Stimulated activated CD8-positive, alpha-beta memory T cell treated with anti-CD3 and anti-CD28 coated beads, Interleukin-12 subunit alpha, Interleukin-12 subunit beta, amount 100 ng/mL, for 4 hours (primary cell): ENCODE measurements around the gene IFNA7.
"Not testable (repeated sequence)": the region's sequence is repeated elsewhere in the genome, so short reads cannot be mapped to it uniquely, and the experiment has no call there.

Experiments used
- DNase-seq: peaks from one replicate; pipeline ENCODE4 v3.0.0-alpha.2; 2020; ENCODE audit warnings: low read depth

IFNA7 gene

DNA sequence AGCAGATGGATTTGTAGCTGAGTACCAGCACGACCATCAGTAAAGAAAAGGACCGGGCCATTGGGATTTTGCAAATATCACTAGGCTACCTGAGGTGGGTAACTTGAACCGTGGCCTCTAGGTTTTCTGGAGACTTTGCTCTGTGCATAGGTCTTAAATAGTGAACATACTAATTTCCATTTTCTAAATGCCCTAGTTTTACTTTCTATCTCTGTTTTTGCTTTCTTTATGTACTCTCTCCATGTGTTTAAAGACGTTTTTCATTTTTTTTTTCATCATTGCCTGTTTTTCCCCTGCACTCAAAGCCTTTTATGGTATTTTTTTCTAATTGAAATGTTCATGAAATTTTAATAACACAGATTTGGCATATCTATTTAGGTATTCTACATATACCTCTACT lies at the start of gene IFNA7:
Gene IFNA7, minus strand, starts transcription at position 101 of the 400 bp plus-strand sequence. Its CDS starts 40 bp downstream, at position 61.
- not testable (repeated sequence) for DNase-seq

DNA sequence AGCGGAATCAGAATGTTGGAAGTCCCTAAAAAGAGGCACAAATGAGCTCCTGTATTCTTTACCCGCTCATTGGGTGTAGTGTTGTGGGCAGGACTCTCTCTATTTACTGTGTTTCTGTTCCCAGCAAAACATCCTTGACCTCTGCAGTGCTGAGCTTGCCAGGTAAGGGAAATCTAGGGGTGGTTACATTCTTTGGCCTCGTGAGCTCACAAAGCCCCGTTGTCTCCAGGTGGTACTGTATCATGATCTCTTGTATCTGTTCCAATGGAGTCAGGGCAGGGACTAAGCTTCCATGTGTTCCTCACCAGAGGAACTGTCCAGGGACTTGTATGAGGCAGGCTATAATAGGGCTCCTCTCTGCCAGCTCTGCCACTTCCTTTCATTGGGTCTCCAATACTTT lies 49.6 kb upstream of the IFNA7 start:
- DNase-seq, result no peak

DNA sequence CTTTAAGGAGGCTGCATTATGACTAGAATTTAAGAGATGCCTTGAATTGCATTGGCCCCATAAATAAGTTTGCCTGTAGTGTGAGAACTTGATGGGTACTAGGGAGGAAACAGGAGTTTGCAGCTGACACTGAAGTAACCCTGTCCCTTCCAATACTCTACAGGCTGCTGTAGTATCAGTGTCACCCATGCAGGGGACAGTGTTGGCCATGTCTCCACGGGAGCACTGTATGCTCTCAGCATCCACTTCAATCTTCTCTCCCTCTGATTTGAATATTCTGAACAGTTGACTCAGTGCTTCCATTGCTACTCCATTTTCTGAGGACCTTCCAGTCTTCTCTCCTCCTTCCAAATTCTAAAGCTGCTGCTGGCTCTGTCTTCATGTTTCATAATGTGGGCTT lies 49.2 kb upstream of the IFNA7 start:
- DNase-seq, result no peak

DNA sequence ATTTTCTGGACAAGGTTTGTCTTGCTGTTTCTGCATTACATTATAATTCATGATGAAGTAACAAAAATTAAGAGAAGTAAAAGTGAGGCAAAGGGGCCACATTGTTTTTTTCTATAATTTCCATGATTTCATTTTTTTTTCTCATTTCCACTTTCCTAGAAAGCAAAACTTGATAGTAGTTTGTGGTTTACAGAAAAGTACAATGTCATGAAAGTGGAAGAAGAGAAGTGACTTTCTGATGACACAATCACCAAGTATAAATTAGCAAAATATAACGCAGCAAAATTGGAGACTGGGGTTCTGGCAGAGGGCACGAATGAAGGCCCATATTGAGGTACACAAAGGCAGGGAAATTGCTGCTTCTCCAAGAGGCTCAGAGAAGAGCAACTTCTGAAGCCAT lies 42.8 kb upstream of the IFNA7 start:
- no peak for DNase-seq

DNA sequence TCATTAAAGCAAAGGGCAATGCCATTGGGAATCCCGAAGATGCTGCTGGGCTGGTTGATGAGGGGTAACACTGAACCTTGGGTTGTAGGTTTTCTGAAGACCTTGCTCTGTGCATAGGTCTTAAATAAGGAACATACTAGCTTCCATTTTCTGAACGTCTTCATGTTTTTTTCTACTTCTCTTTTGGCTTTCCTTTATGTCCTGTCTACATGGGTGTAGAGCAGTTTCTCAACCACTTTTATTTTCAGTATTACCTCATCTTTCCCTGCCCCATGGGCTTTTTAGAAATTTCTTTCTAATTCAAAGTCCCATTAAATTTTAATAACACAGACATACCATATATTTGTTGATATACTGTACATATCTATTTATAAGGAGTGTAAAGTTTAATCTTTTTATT lies 37.9 kb upstream of the IFNA7 start, which contains the start of gene IFNA14:
Gene IFNA14, minus strand, starts transcription at position 95 of the 400 bp plus-strand sequence. Its CDS starts 70 bp downstream, at position 25.
- DNase-seq, result no peak

DNA sequence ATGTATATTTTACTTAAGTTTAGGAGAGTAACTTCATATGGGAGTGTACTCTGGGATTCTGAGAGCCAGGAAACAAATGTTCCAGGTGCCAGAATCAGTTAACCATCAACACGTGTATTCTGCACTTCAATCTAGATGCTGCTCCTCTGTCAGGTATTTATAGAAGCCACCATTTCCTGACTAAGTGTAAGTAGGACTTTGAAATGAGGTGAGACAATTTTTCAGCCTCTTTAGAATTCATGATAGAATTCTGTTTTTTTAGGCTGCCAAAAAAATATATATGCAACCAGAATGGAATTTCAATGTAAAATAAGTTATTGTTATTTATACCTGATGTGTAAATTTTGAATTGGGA lies 34.3 kb upstream of the IFNA7 start:
- DNase-seq, result not testable (repeated sequence)

DNA sequence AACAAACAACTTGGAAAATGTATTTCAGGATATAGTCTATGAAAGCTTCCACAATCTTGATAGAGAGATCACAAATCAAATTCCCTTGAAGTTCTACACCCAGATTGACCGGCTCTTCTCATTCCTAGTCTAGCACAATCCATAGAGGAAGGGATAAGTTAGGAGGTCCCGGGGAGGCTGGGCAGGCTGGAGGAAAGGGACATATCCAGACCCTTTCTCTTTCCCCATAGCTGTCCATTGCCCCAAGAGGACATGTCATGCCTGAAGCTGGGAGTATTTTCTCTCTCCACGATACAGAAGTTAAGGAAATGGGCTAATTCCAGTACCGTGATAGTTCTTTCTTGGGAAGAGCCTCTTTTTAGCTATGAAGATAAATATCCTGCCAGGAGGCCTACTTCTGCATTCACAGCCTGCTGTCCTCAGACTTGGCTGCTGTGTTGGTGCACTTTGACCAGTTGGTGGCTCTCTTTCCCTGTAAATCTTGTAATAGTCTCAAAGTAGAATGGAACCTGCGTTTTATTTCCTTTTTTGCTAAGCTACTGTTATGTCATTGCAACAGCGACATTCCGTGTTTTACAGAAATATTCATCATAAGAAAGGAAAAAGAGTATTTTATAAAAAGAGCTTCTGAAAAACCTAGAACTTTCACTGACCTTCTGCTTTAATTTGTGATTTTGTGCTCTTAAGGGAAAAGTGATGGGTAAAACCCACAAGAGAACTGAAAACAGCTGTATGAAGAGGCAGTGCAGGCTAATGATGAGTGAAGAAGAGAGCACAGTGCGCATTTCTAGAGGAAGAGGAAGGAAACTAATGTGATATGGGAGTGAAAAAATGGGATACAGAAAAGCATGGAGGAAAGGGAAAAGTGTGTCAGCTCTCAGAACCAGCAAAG lies 33.7 kb upstream of the IFNA7 start:
- DNase-seq, result not testable (repeated sequence)

DNA sequence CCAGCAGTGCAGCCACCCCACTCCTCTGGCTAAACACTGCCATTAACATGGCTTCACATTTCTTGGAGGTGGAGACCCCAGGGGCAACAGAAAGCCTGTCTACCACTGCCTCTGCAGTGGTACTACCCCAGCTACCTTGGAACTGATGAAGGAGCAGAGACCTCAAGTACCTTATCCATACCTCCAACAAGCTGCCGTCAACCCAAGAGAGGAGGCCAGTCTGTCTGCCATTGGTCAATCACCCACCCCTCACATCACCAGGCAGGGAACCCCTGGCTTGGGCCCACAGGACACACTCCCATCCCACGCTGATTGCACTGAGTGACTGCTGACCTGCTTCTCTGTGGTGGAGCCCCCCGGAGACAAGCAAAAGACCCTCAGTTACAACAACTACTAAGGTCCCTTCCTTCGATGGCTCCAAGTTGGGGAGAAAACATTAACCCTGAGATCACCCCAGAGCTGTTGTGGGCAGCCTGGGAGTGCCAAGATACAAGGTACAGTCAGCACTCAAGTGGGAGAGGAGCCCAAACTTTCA lies 32.2 kb upstream of the IFNA7 start:
- DNase-seq, result no peak

DNA sequence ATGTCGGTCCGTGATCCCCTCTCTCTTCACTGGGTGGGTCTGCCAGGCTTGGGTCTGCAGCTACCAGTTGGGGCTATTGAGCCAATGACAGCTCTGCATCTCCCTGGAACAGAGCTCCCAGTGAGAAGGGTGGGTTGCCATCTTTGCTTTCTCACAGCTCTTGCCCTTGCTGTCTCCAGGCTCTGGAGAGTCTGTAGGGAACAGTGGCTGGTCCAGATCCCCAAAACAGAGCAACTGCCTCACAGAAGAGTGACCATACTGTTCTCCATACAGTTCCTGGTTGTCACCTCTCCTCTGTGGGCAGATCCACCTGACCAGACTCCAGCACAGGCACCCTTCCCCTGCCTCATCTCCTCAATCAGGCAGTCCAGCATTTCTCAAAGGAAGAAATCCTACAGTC lies 31.3 kb upstream of the IFNA7 start:
- no peak for DNase-seq

DNA sequence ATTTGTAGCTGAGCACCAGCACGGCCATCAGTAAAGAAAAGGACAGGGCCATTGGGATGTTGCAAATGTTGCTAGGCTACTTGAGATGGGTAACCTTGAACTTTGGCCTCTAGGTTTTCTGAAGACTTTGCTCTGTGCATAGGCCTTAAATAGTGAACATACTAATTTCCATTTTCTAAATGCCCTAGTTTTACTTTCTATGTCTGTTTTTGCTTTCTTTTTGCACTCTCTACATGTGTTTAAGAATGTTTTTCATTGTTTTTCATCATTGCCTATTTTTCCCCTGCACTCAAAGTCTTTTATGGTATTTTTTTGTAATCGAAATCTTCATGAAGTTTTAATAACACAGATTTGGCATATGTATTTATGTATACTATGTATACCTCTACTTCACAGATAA lies 26.1 kb upstream of the IFNA7 start, which contains the start of gene IFNA17:
Gene IFNA17, minus strand, starts transcription at position 101 of the 400 bp plus-strand sequence. Its CDS starts 49 bp downstream, at position 52.
- no peak for DNase-seq

DNA sequence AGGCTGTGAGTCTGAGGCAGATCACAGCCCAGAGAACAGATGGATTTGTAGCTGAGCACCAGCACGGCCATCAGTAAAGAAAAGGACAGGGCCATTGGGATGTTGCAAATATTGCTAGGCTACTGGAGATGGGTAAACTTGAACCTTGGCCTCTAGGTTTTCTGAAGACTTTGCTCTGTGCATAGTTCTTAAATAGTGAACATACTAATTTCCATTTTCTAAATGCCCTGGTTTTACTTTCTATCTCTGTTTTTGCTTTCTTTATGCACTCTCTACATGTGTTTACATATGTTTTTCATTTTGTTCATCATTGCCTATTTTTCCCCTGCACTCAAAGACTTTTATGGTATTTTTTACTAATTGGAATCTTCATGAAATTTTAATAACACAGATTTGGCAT lies 15.2 kb upstream of the IFNA7 start, which contains the start of gene IFNA16:
Gene IFNA16, minus strand, starts transcription at position 101 of the 400 bp plus-strand sequence. Its CDS starts 6 bp downstream, at position 95.
- not testable (repeated sequence) for DNase-seq

DNA sequence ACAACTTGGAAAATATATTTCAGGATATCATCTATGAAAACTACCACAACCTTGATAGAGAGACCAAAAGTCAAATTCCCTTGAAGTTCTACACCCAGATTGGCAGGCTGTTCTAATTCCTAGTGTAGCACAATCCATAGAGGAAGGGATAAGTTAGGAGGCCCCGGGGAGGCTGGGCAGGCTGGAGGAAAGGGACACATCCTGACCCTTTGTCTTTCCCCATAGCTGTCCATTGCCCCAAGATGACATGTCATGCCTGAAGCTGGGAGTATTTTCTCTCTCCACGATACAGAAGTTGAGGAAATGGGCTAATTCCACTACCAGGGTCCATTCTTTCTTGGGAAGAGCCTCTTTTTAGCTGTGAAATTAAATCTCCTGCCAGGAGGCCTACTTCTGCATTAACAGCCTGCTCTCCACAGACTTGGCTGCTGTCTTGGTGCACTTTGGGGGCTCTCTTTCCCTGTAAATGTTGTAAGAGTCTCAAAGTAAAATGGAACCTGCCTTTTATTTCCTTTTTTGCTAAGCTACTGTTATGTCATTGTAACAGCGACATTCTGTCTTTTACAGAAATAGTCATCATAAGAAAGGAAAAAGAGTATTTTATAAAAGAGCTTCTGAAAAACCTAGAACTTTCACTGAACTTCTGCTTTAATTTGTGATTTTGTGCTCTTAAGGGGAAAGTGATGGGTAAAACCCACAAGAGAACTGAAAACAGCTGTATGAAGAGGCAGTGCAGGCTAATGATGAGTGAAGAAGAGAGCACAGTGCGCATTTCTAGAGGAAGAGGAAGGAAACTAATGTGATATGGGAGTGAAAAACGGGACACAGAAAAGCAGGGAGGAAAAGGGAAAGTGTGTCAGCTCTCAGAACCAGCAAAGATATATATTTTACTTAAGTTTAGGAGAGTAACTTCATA lies 11.7 kb upstream of the IFNA7 start:
- DNase-seq, result not testable (repeated sequence)

DNA sequence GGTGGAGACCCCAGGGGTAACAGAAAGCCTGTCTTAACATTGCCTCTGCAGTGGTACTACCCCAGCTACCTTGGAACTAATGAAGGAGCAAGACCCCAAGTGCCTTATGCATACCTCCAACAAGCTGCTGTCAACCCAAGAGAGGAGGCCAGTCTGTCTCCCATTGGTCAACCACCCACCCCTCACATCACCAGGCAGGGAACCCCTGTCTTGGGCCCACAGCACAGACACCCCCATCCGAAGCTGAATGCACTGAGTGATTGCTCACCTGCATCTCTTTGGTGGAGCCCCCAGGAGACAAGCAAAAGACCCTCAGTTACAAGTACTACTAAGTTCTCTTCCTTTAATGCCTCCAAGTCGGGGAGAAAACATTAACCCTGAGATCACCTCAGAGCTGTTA lies 10.2 kb upstream of the IFNA7 start:
- not testable (repeated sequence) for DNase-seq

DNA sequence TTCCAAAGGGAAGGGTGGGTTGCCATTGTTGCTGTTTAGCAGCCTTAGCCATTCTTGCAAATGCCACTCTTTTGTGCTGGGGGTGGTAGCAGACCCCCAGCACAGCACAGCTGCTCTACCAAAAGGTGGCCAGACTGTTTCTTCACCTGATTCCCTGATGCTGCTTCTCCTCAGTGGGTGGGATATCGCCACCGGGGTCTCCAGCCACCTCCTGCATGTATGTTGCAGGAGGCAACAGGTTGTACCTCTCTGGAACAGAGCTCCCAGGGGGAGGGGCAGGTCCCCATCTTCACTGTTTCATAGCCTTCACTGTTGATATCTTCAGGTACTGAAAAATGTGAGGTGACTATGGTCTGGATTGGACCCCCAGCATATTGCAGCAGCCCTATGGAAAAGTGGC lies 8.8 kb upstream of the IFNA7 start:
- not testable (repeated sequence) for DNase-seq

DNA sequence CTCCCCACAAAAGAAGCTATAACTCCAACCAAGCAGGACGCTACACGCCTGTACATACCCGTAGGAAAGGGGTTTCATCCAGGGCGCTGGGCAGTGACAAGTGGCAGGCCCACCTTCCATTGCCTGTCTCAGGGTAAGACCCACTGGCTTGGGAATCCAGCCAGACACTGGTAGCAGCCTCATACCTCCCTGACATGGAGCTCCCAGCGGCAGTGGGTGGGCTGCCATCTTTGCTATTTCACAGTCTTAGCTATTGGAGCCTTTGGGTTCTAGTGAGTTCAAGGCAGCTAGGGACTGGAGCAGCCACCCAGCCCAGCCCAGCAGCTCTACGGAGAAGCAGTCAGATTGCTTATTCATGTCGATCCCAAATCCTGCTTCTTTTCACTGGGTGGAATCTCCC lies 8.3 kb upstream of the IFNA7 start:
- DNase-seq, result no peak

DNA sequence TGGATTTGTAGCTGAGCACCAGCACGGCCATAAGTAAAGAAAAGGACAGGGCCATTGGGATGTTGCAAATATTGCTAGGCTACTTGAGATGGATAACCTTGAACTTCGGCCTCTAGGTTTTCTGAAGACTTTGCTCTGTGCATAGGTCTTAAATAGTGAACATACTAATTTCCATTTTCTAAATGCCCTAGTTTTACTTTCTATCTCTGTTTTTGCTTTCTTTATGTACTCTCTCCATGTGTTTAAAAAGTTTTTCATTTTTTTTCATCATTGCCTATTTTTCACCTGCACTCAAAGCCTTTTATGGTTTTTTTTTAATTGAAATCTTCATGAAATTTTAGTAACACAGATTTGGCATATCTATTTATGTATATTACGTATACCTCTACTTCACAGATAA lies 5.0 kb upstream of the IFNA7 start, which contains the start of gene IFNA10:
Gene IFNA10, minus strand, starts transcription at position 101 of the 400 bp plus-strand sequence. Its CDS starts 46 bp downstream, at position 55.
- DNase-seq, result not testable (repeated sequence)

DNA sequence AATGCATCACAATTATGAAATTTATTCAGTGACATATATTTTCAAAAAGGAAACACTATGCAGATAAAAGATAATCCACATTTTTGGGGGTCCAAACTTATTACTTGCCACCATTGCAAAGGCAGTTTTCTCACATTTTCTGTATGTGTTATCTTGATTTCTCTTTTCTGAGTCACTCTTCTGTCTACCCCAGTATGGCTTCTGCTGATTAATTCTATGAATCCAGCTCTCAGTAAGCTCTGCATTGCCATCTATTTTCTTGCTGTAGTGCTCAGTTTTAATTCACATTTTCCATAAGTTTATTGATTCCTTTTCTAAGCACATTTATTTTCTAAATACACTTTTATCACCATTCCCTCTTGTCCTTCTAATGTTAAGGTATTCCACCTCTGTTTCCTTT lies 3.2 kb upstream of the IFNA7 start:
- no peak for DNase-seq

DNA sequence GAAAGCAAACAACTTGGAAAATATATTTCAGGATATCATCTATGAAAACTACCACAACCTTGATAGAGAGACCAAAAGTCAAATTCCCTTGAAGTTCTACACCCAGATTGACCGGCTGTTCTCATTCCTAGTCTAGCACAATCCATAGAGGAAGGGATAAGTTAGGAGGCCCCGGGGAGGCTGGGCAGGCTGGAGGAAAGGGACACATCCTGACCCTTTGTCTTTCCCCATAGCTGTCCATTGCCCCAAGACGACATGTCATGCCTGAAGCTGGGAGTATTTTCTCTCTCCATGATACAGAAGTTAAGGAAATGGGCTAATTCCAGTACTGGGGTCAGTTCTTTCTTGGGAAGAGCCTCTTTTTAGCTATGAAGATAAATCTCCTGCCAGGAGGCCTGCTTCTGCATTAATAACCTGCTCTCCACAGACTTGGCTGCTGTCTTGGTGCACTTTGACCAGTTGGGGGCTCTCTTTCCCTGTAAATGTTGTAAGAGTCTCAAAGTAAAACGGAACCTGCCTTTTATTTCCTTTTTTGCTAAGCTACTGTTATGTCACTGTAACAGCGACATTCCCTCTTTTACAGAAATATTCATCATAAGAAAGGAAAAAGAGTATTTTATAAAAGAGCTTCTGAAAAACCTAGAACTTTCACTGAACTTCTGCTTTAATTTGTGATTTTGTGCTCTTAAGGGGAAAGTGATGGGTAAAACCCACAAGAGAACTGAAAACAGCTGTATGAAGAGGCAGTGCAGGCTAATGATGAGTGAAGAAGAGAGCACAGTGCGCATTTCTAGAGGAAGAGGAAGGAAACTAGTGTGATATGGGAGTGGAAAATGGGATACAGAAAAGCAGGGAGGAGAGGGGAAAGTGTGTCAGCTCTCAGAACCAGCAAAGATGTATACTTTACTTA lies 6.9 kb downstream of the IFNA7 start:
- not testable (repeated sequence) for DNase-seq

DNA sequence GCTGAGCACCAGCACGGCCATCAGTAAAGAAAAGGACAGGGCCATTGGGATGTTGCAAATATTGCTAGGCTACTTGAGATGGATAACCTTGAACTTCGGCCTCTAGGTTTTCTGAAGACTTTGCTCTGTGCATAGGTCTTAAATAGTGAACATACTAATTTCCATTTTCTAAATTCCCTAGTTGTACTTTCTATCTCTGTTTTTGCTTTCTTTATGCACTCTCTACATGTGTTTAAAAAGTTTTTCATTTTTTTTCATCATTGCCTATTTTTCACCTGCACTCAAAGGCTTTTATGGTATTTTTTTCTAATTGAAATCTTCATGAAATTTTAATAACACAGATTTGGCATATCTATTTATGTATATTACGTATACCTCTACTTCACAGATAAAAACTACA lies 14.5 kb downstream of the IFNA7 start, which contains the start of gene IFNA4:
Gene IFNA4, minus strand, starts transcription at position 101 of the 400 bp plus-strand sequence. Its CDS starts 56 bp downstream, at position 45.
- DNase-seq, result not testable (repeated sequence)
